Epithelial cell of esophagus (primary cell): Measurements from ENCODE around the gene BNIP2.

ENCODE experiments used
- DNase-seq: peaks from one replicate; pipeline ENCODE4 v3.0.0; 2010; ENCODE audit warnings: low read depth
- H3K4me3 ChIP-seq: 2 replicates; pipeline ENCODE4 v1.5.1; 2011; ENCODE audit warnings: mild to moderate bottlenecking, low read length, control low read depth
- TF ChIP-seq, protein P1 (sequence below): IDR thresholded peaks from 2 replicates; pipeline ENCODE4 v1.5.1; 2011; ENCODE audit warnings: low read depth, mild to moderate bottlenecking, low read length, control low read depth, inconsistent platforms; ENCODE audit not compliant: insufficient read depth; ENCODE audit errors: missing control alignments

The BNIP2 gene

DNA sequence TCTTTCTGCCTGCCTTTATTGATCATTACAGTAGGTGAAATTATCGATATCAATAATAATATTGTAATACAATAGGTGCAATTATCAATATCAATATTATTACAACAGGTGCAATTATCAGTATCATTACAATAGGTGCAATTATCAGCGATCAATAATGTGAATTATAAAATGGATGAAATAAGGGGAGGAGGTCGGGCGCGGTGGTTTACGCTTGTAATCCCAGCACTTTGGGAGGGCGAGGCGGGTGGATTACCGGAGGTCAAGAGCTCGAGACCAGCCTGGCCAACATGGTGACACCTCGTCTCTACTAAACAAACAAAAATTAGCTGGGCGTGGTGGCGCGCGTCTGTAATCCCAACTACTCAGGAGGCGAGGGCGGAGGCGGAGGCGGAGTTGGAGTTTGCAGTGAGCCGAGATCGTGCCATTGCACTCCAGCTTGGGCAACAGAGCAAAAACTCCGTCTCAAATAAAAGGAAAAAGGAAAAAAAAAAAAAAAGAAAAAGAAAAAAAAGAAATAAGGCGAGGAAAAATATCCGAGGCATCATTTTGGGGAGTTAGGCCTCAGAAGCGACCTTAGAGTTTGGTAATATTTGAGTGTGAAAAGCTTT is 611 bp upstream of the BNIP2 start:
- H3K4me3 ChIP-seq = peak overlapping the region; percentile 81
- DNase-seq = peak; percentile 84
- TF ChIP-seq, protein P1, sequence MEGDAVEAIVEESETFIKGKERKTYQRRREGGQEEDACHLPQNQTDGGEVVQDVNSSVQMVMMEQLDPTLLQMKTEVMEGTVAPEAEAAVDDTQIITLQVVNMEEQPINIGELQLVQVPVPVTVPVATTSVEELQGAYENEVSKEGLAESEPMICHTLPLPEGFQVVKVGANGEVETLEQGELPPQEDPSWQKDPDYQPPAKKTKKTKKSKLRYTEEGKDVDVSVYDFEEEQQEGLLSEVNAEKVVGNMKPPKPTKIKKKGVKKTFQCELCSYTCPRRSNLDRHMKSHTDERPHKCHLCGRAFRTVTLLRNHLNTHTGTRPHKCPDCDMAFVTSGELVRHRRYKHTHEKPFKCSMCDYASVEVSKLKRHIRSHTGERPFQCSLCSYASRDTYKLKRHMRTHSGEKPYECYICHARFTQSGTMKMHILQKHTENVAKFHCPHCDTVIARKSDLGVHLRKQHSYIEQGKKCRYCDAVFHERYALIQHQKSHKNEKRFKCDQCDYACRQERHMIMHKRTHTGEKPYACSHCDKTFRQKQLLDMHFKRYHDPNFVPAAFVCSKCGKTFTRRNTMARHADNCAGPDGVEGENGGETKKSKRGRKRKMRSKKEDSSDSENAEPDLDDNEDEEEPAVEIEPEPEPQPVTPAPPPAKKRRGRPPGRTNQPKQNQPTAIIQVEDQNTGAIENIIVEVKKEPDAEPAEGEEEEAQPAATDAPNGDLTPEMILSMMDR = no peak

DNA sequence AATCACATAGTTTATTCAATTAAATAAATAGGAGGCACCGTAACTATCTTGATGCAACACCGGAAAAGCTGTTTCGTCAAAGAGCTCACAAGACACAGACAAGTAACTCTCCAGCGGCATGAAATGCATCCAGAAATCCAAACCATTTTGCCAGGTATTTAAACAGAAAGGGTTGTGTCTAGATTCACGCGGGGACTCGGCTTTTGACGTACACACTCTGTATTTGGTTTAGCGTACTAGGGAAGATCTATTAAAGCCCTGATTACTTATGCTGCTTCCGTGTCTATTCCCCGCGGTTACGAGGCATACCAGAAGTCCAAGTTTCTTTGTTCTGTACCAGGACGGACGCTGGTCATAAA is 718 bp downstream of the BNIP2 start:
- DNase-seq = peak; percentile 71
- H3K4me3 ChIP-seq = peak overlapping the region; percentile 81
- TF ChIP-seq, protein P1 = no peak

DNA sequence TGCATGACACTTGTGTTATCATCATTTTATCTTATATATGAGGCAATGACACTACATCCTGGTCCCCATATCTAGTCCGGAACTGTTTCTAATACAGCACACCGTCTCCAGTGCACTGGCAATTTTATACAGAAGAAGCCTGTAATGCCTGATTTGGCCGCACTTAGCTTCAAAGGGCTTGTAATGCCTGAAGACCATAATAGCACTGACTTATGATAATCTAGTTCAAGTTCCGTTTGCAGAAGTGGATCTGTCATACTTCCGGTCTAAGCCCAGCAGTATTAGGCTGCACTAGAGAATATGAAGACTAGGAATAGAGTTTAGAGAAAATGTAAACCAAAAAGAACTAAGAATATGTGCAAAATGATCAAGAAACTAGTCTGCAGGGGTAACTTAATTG is 1.3 kb downstream of the BNIP2 start:
- peak; percentile 30 for DNase-seq
- TF ChIP-seq, protein P1 = no peak
- H3K4me3 ChIP-seq = peak overlapping the region; percentile 81

DNA sequence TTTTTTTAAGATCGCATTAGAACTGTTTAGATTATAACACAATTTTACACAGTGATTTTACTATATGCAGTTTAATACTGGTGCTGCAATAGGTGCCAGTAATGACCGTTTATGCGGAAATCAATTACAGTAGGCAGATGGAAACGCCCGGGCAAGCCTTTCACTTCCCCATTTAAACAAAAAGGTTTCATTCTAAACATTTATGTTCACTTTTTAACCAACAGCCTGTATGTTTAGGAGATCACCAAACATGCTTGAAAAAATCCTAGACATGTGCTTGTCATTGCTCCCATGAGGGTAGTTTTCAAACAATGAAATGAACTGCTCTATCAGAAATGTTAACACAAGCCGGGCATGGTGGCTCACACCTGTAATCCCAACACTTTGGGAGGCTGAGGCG is 2.7 kb downstream of the BNIP2 start:
- DNase-seq = no peak
- no peak overlapping the region for H3K4me3 ChIP-seq
- TF ChIP-seq, protein P1 = no peak

DNA sequence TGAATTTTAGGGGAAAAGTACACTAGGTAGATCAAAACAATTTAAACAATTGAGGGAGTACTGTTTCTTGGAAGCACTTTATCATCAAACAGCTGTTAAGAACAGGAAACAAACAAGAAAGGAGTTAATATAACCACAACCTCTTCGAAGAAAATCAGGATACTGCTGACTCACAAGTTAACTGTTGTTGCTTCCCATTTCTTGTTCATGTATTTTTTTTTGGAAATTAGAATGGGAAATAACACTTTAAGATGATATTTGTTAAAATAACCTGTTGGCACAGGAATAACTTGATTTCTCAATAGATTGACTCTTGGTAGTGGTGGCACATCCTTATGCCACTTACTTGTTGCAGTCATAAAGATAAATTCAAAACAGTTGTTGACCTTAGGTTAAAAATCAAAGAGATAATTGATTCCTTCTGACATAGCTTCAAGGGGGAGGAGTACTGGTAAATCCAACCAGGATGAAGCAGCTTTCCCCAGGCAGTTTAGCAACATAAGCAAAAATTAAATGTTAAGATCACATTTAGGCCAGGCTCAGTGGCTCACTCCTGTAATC is 3.3 kb downstream of the BNIP2 start:
- DNase-seq = no peak
- TF ChIP-seq, protein P1 = no peak
- H3K4me3 ChIP-seq = no peak overlapping the region

DNA sequence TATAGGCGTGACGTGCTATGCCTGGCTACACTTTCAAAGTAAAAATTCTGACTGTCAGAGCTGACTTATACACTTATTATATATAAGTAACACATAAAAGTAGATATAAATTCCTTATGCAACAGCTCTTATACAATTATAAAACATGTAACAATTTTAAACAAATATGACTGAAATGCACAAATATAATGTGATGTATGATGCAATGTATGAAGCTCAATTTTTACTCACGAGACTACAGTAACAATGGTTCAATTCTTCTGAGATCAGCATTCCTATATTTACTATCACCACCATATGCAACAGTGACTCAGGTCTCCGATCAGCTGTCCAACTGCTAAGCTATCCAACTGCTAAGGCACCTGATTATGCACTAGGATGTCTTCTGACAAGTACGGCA is 8.2 kb downstream of the BNIP2 start:
- H3K4me3 ChIP-seq = no peak overlapping the region
- TF ChIP-seq, protein P1 = no peak
- DNase-seq = no peak

DNA sequence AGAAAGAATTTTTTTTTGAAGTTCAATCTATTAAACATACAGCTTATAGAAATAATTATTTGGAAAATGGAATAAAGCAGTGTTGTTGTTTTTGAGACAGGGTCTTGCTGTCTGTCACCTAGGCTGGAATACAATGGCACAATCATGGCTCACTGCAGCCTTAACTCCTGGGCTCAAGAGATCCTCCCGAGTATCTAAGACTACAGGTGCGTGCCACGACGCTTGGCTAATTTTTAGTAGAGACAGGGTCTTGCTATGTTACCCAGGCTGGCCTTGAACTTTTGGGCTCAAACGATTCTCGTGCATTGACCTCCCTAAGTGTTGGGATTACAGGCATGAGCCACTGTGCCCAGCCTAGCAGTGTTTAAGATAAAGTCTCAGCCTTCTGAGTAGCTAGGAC is 8.8 kb downstream of the BNIP2 start:
- DNase-seq = no peak
- TF ChIP-seq, protein P1 = no peak
- H3K4me3 ChIP-seq = no peak overlapping the region
